Fibroblast of lung (primary cell): ENCODE measurements around the gene TECPR2. TPM values are rescaled to one million over a fixed set of nuclear protein-coding genes. Genes with fewer than 3 reads are reported as not detected.

Source experiments
- DNase-seq, 2 donors: peaks; one replicate each; pipeline versions ENCODE4 v3.0.0 to v3.0.0-alpha.2; 2010; ENCODE audit warnings: low read depth in 2 of 2
- H2AFZ ChIP-seq: 2 replicates; pipeline ENCODE4 v1.5.1; 2012; ENCODE audit warnings: low read length, control low read depth, inconsistent platforms
- H3K27ac ChIP-seq: 2 replicates; pipeline ENCODE4 v1.5.1; 2011; ENCODE audit warnings: low read length, control low read depth; ENCODE audit not compliant: insufficient read depth
- H3K27me3 ChIP-seq: 2 replicates; pipeline ENCODE4 v1.5.1; 2011; ENCODE audit warnings: mild to moderate bottlenecking, low read length; ENCODE audit not compliant: control insufficient read depth, insufficient read depth
- H3K36me3 ChIP-seq: 2 replicates; pipeline ENCODE4 v1.5.1; 2011; ENCODE audit warnings: low read length; ENCODE audit not compliant: control insufficient read depth, insufficient read depth
- H3K4me1 ChIP-seq: 2 replicates; pipeline ENCODE4 v1.5.1; 2011; ENCODE audit warnings: low read length; ENCODE audit not compliant: control insufficient read depth, insufficient read depth; ENCODE audit errors: extremely low read depth
- H3K4me2 ChIP-seq: 2 replicates; pipeline ENCODE4 v1.5.1; 2011; ENCODE audit warnings: low read length, control low read depth; ENCODE audit not compliant: insufficient read depth; ENCODE audit errors: extremely low read depth
- H3K4me3 ChIP-seq, 4 experiments: fragments of 200-600 bp in 1 of 4; sonication (generic) in 1 of 4; replicated peaks in 1 of 4; 2 replicates each; pipeline ENCODE4 v1.5.1; 2011 to 2016; ENCODE audit warnings: low read length in 4 of 4, low read depth in 3 of 4, mild to moderate bottlenecking in 3 of 4, control low read depth in 2 of 4, inconsistent platforms in 1 of 4, mixed read lengths in 1 of 4; ENCODE audit not compliant: insufficient read depth in 1 of 4; ENCODE audit errors: control extremely low read depth in 1 of 4
- H3K79me2 ChIP-seq: 2 replicates; pipeline ENCODE4 v1.5.1; 2012; ENCODE audit warnings: mild to moderate bottlenecking, low read length, inconsistent platforms; ENCODE audit not compliant: control insufficient read depth, insufficient read depth
- H3K9ac ChIP-seq: 2 replicates; pipeline ENCODE4 v1.5.1; 2011; ENCODE audit warnings: mild to moderate bottlenecking, low read length, control low read depth; ENCODE audit not compliant: insufficient read depth
- H3K9me3 ChIP-seq: 2 replicates; pipeline ENCODE4 v1.5.1; 2012; ENCODE audit warnings: low read depth, low read length; ENCODE audit not compliant: control insufficient read depth, insufficient read depth
- H4K20me1 ChIP-seq: 2 replicates; pipeline ENCODE4 v1.5.1; 2011; ENCODE audit warnings: low read length; ENCODE audit not compliant: control insufficient read depth, insufficient read depth; ENCODE audit errors: extremely low read depth
- CTCF ChIP-seq, 2 donors: IDR thresholded peaks in 1 of 2; conservative IDR thresholded peaks in 1 of 2; 1 replicate in 1 of 2; 2 replicates in 1 of 2; pipeline ENCODE4 v1.5.1; 2011 to 2012; ENCODE audit warnings: low read length in 2 of 2, control low read depth in 1 of 2, inconsistent platforms in 1 of 2, low read depth in 1 of 2, mild to moderate bottlenecking in 1 of 2
- EZH2 ChIP-seq: IDR thresholded peaks from 2 replicates; pipeline ENCODE4 v1.5.1; 2012; ENCODE audit warnings: low read length, control low read depth, mild to moderate bottlenecking; ENCODE audit errors: missing control alignments
- polyA plus RNA-seq, 2 donors: library from polyadenylated mRNA; depleted of rRNA in 1 of 2; stranded (reverse) in 1 of 2; unstranded in 1 of 2; fragments of >200 nt; gene quantifications; 2 replicates each; pipeline ENCODE4 v1.2.1, GENCODE V29; 2011 to 2012; ENCODE audit warnings: missing spikeins in 1 of 2
- total RNA-seq: library from RNA; depleted of rRNA; stranded (reverse); fragments of >200 nt; gene quantifications from 2 replicates; pipeline ENCODE4 v1.2.1, GENCODE V29; 2014

TECPR2 gene
- total and polyA plus RNA-seq, 2 donors (not counting 1 experiment from before 2014, with no cell fraction given): 9.2 to 17.8 TPM

GRCh38 chr14:102353126-102353619 lies 9.6 kb upstream of the TECPR2 start:
- Histone ChIP-seq H3K27ac (no peak overlapping the region), H3K4me2 (no peak overlapping the region), H3K9ac (no peak overlapping the region), H3K79me2 (no peaks in the 10 kb centered on the region), H4K20me1 (no peaks in the 10 kb centered on the region), H3K9me3 (no peaks in the 10 kb centered on the region), H3K4me1 (no peaks in the 10 kb centered on the region), H3K27me3 (no peaks in the 10 kb centered on the region), H2AFZ (no peak overlapping the region), H3K36me3 (peaks cover 7% of the 10 kb centered on the region), H3K4me3 (no peak overlapping the region)
- TF ChIP-seq EZH2 (no peak), CTCF (conservative IDR thresholded peaks at IDR 0.05 in 1 of 2, IDR thresholded peaks at IDR 0.05 in 1 of 2; ENCODE audit: low read depth in 1 of 2, low read length in 2 of 2) (no peak)
- no peak for DNase-seq

- H3K27me3 ChIP-seq: no peaks in the 10 kb centered on the region
- H3K79me2 ChIP-seq: no peaks in the 10 kb centered on the region
- no peak overlapping the region for H3K4me3 ChIP-seq
- DNase-seq: no peak
- TF ChIP-seq EZH2 (no peak), CTCF (conservative IDR thresholded peaks at IDR 0.05 in 1 of 2, IDR thresholded peaks at IDR 0.05 in 1 of 2; ENCODE audit: low read depth in 1 of 2, low read length in 2 of 2) (no peak)
- H3K4me1 ChIP-seq: no peaks in the 10 kb centered on the region
- no peak overlapping the region for H3K27ac ChIP-seq
- H3K36me3 ChIP-seq: peaks cover 5% of the 10 kb centered on the region
- H3K9ac ChIP-seq: no peak overlapping the region
- no peaks in the 10 kb centered on the region for H3K9me3 ChIP-seq
- H4K20me1 ChIP-seq: no peaks in the 10 kb centered on the region
- H3K4me2 ChIP-seq: no peak overlapping the region
- H2AFZ ChIP-seq: no peak overlapping the region
These were observed 6.5 kb upstream of the TECPR2 start for GRCh38 chr14:102356280-102356679.

GRCh38 chr14:102359341-102359740 lies 3.4 kb upstream of the TECPR2 start:
- Histone ChIP-seq H3K9ac (no peak overlapping the region), H3K4me3 (no peak overlapping the region), H3K9me3 (no peaks in the 10 kb centered on the region), H3K4me2 (no peak overlapping the region), H3K36me3 (peaks cover 5% of the 10 kb centered on the region), H3K4me1 (peaks cover 9% of the 10 kb centered on the region), H2AFZ (no peak overlapping the region), H4K20me1 (no peaks in the 10 kb centered on the region), H3K27me3 (no peaks in the 10 kb centered on the region), H3K79me2 (peaks cover 16% of the 10 kb centered on the region), H3K27ac (no peak overlapping the region)
- no peak for DNase-seq
- TF ChIP-seq CTCF (conservative IDR thresholded peaks at IDR 0.05 in 1 of 2, IDR thresholded peaks at IDR 0.05 in 1 of 2; ENCODE audit: low read depth in 1 of 2, low read length in 2 of 2) (no peak), EZH2 (no peak)
